ENCODE results near the gene SPAG16.

Gene SPAG16

DNA sequence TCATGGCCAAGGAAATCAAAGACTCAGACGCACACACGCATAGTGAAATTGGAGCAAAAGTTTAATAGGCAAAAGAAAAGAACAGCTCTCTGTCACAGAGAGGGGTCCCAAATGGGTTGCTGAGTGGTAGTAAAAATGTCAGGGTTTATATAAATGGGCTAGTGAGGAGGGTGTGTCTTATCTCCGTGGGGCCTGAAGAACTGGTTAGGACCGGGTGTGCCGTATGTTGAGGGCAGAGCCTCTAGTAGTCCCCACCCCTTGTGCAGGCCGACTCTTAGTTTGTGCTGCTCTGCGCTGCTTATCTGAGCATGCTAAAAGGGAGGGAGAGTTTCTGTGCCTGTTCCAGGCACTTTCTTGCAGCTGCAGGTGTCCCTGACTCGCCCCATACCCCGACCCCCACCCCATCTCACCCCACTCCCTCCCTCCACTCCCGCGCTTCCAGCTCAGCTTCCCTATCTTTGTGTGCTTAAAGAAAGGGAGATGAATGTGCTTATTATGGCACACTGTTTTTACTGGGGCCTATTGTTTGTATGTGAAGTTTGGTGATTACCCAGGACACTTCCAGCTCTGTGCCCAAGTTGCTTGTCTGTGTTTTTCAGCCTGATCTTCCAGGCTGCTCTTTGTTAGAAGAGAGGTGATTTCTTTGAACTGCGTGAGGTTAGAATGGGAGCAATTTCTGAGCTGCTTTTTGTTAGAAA lies 167.4 kb downstream of the SPAG16 start:
- no peak overlapping the region for H3K27ac ChIP-seq
- TF ChIP-seq, protein P1, sequence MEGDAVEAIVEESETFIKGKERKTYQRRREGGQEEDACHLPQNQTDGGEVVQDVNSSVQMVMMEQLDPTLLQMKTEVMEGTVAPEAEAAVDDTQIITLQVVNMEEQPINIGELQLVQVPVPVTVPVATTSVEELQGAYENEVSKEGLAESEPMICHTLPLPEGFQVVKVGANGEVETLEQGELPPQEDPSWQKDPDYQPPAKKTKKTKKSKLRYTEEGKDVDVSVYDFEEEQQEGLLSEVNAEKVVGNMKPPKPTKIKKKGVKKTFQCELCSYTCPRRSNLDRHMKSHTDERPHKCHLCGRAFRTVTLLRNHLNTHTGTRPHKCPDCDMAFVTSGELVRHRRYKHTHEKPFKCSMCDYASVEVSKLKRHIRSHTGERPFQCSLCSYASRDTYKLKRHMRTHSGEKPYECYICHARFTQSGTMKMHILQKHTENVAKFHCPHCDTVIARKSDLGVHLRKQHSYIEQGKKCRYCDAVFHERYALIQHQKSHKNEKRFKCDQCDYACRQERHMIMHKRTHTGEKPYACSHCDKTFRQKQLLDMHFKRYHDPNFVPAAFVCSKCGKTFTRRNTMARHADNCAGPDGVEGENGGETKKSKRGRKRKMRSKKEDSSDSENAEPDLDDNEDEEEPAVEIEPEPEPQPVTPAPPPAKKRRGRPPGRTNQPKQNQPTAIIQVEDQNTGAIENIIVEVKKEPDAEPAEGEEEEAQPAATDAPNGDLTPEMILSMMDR (conservative IDR thresholded peaks at IDR 0.05), result no peak

DNA sequence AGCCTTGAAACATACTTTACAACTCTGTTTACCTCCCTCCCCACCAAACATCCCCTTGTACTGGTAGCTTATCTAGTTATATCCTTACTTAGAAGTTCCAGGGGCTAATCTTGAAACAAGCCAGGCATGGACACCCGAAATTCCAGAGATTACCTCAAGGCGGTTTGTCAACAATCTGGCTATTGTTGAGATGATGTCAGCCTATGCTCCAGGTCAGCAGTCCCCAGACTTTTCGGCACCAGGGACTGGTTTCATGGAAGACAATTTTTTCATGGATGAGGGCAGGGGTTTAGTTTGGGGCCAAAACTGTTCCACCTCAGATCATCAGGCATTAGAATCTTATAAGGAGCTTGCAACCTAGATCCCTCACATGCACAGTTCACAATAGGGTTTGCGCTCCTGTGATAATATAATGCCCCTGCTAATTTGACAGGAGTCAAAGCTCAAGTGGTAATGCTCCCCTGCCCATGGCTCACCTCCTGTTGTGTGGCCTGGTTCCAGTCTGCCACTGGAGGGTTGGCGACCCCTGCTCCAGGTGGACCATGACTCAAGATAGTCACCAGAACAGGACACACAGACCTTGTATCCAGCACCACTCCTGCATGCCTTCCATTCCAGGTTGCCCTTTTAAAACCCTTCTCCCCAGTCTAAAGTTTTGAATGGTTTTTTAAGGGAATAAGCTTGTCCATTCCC lies 171.2 kb downstream of the SPAG16 start:
- TF ChIP-seq, protein P1 (conservative IDR thresholded peaks at IDR 0.05), result no peak
- no peak overlapping the region for H3K27ac ChIP-seq

DNA sequence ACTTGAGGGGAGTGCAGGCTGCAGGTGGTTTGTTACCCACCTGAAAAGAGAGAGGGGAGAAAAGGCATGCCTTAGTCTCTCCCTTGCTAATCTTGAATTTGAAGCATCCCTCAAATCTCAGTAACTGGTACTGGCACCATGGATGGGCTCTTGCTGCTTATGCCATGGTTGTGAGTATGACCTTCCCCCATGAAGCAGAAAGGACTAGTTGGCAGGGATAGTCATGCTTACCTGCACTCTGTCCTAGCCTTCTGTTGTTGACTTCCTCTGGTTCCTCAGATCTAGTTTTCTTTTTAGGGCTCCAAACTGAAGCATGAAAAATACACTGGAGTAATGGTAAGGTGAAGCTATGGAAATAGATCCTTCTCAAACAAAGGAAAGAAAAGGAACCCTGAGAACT lies 191.2 kb downstream of the SPAG16 start:
- TF ChIP-seq, protein P1 (conservative IDR thresholded peaks at IDR 0.05), result no peak
- no peak overlapping the region for H3K27ac ChIP-seq

- TF ChIP-seq, protein P1 (conservative IDR thresholded peaks at IDR 0.05), result no peak
- H3K27ac ChIP-seq, result no peak overlapping the region
Measured at GRCh38 chr2:213476641-213477040, 192.4 kb downstream of the SPAG16 start.

- TF ChIP-seq, protein P1 (conservative IDR thresholded peaks at IDR 0.05), result peak; percentile 47
- H3K27ac ChIP-seq, result no peak overlapping the region
Measured at GRCh38 chr2:213490087-213490486, 205.8 kb downstream of the SPAG16 start.

DNA sequence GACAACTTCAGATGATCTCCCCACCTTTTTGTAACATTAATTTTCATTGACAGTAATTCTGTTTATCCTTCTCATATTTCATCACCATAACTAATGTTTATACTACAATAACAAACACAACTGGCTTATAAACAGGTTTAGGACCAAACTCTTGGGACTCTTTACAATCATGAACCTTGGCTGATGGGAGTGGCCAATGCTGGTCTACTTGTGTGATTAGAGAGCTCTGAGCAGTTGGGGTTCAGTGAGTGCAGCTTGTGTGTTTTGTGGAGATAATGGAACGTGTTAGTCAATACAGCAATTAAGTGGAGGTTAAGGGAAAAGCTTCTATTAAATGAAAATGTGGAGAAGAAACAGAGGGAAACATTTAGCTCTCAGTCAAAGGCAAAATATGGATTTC lies 207.1 kb downstream of the SPAG16 start:
- TF ChIP-seq, protein P1 (conservative IDR thresholded peaks at IDR 0.05), result no peak
- H3K27ac ChIP-seq, result no peak overlapping the region

DNA sequence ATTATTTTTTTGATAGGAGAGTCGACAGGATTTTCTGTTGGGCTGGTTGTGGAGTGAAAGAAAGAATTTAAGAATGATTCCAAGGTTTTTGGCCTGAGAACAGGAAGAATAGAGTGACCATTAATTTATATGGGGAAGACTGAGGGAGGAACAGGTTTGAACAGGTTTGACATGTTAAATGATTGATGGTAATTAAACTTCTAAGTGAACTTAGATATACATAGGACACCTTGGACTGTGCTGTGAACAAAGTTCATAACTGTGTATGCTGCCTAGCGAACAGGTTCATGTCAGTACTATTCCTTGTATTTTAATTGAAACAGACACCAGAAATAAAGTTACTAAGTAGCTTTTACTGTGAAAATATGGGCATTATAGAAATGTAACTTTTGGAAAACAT lies 212.0 kb downstream of the SPAG16 start:
- TF ChIP-seq, protein P1 (conservative IDR thresholded peaks at IDR 0.05), result no peak
- no peak overlapping the region for H3K27ac ChIP-seq
